Measurements from ENCODE around the gene KRT74.

GRCh38 chr12:52533686-52534470 is 39.8 kb downstream of the KRT74 start:
- no peak for TF ChIP-seq EP300 (IDR thresholded peaks at IDR 0.05; ENCODE audit: borderline replicate concordance)
- no peak for TF ChIP-seq MAX (IDR thresholded peaks at IDR 0.05)
- TF ChIP-seq CREB1 (IDR thresholded peaks at IDR 0.05; ENCODE audit: low read depth) = no peak
- TF ChIP-seq USF1 (IDR thresholded peaks at IDR 0.05) = no peak
- TF ChIP-seq TEAD4 (IDR thresholded peaks at IDR 0.05) = no peak
- TF ChIP-seq ZBTB7A (IDR thresholded peaks at IDR 0.05; ENCODE audit: low read depth) = no peak
